Transverse colon (tissue), 4 donors: ENCODE measurements around the gene RBM48. TPM values are rescaled to one million over a fixed set of nuclear protein-coding genes. Genes with fewer than 3 reads are reported as not detected.

ENCODE experiments used
- DNase-seq: peaks from one replicate; pipeline ENCODE4 v3.0.0-alpha.2; 2019
- H3K27ac ChIP-seq, 4 donors: fragments of 200-600 bp; sonication (generic); 2 replicates each; pipeline ENCODE4 v1.5.1; 2016 to 2018; ENCODE audit warnings: inconsistent platforms in 4 of 4
- H3K27me3 ChIP-seq: fragments of 200-600 bp; sonication (generic); 2 replicates; pipeline ENCODE4 v1.5.1; 2017; ENCODE audit warnings: inconsistent platforms
- H3K36me3 ChIP-seq, 4 donors: fragments of 200-600 bp; sonication (generic); 2 replicates each; pipeline ENCODE4 v1.5.1; 2017 to 2019; ENCODE audit warnings: inconsistent platforms in 4 of 4
- H3K4me1 ChIP-seq, 4 donors: fragments of 200-600 bp; sonication (generic); 2 replicates each; pipeline ENCODE4 v1.5.1; 2017 to 2020; ENCODE audit warnings: inconsistent platforms in 4 of 4
- H3K4me3 ChIP-seq, 4 donors: fragments of 200-600 bp; sonication (generic); 1 replicate in 1 of 4; 2 replicates in 3 of 4; pipeline versions ENCODE4 v1.5.1 to v1.6.1; 2017 to 2019; ENCODE audit warnings: inconsistent platforms in 4 of 4
- H3K9me3 ChIP-seq, 2 donors: fragments of 200-600 bp; sonication (generic); 2 replicates each; pipeline ENCODE4 v1.5.1; 2017 to 2019; ENCODE audit warnings: inconsistent platforms in 2 of 2
- EP300 ChIP-seq: sonication (generic); formaldehyde crosslinking; IDR thresholded peaks from one replicate; pipeline ENCODE4 v1.6.1; 2017; ENCODE audit warnings: antibody characterized with exemption, low read depth
- POLR2A ChIP-seq: fragments of 450-650 bp; IDR thresholded peaks from one replicate; pipeline ENCODE4 v1.6.1; 2016; ENCODE audit warnings: antibody characterized with exemption, mild to moderate bottlenecking, moderate library complexity
- POLR2AphosphoS5 ChIP-seq, 3 donors: sonication (generic); formaldehyde crosslinking; IDR thresholded peaks; one replicate each; pipeline ENCODE4 v1.6.1; 2016; ENCODE audit warnings: antibody characterized with exemption in 3 of 3
- WGBS, 2 donors: methylation state at CpG; one replicate each; pipeline ENCODE4 v1.1.5; 2018; ENCODE audit warnings: low coverage in 1 of 2; 5-methylcytosine and 5-hydroxymethylcytosine counted together
- in situ Hi-C, 4 donors: fragments of 200-750 bp; cut with MboI; loops; one replicate each; pipeline versions ENCODE4 v1.15.0 to v1.15.1; 2017; ENCODE audit warnings: low sequenced_read_pairs in 3 of 4, low pct_ligation_motif_present in 1 of 4, low pct_unique_long_range_greater_than_20kb in 1 of 4
- intact Hi-C: fragments of 100-400 bp; cut with DNase I; formaldehyde crosslinking; loops from one replicate; pipeline ENCODE4 v1.15.1; 2023; ENCODE audit warnings: low total_unique reads
- total RNA-seq, 4 donors: library from RNA; depleted of rRNA; stranded (reverse); fragments of >200 nt; gene quantifications; one replicate each; pipeline ENCODE4 v1.1.0, GENCODE V29; 2016
- TF ChIP-seq, protein P1 (sequence below), 5 experiments: fragments of 200-600 bp in 3 of 5; fragments of 450-650 bp in 2 of 5; sonication (generic) in 3 of 5; IDR thresholded peaks; 1 replicate in 2 of 5; 2 replicates in 3 of 5; pipeline ENCODE4 v1.5.1; 2016 to 2017; ENCODE audit warnings: antibody characterized with exemption in 5 of 5, inconsistent platforms in 3 of 5, mild to moderate bottlenecking in 2 of 5, moderate library complexity in 1 of 5

Gene RBM48
- total RNA-seq, 4 donors from 2014 or later, result 11.5 to 19.8 (median 16.0) TPM

DNA sequence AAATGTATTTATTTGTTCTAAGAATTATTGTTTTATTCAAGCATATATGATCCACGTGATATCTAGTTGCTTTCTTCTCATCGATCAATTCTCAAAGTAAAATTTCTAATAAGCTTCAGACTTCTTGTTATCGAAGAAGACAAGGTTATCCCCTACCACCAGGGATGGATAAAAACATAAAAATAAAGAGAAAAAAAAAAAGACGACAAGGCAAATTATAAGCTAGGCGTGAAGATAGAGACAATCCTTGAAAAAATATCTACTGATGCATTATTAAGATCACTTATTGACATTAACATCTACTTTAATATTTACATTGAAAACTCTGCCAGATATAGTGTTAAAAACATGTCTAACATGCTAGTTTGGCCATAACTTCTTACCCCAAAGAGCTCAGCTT is 19.6 kb upstream of the RBM48 start:
- TF ChIP-seq POLR2AphosphoS5 (IDR thresholded peaks at IDR 0.05) (no peak), POLR2A (no peak), EP300 (no peak)
- TF ChIP-seq, protein P1, sequence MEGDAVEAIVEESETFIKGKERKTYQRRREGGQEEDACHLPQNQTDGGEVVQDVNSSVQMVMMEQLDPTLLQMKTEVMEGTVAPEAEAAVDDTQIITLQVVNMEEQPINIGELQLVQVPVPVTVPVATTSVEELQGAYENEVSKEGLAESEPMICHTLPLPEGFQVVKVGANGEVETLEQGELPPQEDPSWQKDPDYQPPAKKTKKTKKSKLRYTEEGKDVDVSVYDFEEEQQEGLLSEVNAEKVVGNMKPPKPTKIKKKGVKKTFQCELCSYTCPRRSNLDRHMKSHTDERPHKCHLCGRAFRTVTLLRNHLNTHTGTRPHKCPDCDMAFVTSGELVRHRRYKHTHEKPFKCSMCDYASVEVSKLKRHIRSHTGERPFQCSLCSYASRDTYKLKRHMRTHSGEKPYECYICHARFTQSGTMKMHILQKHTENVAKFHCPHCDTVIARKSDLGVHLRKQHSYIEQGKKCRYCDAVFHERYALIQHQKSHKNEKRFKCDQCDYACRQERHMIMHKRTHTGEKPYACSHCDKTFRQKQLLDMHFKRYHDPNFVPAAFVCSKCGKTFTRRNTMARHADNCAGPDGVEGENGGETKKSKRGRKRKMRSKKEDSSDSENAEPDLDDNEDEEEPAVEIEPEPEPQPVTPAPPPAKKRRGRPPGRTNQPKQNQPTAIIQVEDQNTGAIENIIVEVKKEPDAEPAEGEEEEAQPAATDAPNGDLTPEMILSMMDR (IDR thresholded peaks at IDR 0.05), result no peak
- H3K9me3 ChIP-seq, result no peaks in the 10 kb centered on the region
- no peak overlapping the region for H3K4me3 ChIP-seq
- WGBS, 2 donors, result 94% methylated on average over 5 of the region's 5 CpGs
- no peaks in the 10 kb centered on the region for H3K27me3 ChIP-seq
- no peaks in the 10 kb centered on the region for H3K4me1 ChIP-seq
- H3K27ac ChIP-seq, result no peak overlapping the region
- no peak for DNase-seq
- intact Hi-C loops, result no loop called here
- H3K36me3 ChIP-seq, result peaks cover 0 to 26% (median 10%) of the 10 kb centered on the region in 4 donors
- in situ Hi-C loops, result no loop called here

DNA sequence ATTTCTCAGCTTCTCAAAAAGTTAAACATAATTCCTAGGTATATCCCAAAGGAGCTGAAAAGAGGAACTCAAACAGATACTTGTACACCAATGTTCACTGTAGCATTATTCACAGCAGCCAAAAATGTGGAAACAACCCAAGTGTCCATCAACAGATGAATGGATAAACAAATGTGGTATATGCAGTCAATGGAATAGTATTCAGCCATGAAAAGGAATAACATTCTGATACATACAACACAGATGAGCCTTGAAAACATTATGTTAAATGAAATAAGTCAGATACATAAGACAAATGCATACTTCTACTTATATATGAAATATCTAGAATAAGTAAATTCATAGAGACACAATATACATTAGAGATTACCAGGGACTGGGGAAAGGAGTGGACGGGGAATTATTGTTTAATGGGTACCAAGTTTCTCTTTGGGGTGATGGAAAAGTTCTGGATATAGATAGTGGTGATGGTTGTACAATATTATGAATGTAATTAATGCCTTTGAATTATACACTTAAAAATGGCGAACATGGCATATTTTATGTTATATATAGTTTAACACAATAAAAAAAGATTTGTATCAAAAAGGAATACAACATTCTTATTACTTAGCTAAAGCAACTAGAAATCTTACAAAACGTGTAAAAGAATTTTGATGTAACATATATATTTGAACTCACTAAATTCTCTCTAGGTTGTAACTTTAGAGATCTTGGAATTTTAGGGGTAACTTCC is 15.3 kb upstream of the RBM48 start:
- in situ Hi-C loops (no loop called here), intact Hi-C loops (no loop called here)
- no peak overlapping the region for H3K4me3 ChIP-seq
- TF ChIP-seq, protein P1 (IDR thresholded peaks at IDR 0.05), result no peak
- TF ChIP-seq POLR2A (no peak), POLR2AphosphoS5 (IDR thresholded peaks at IDR 0.05) (no peak), EP300 (no peak)
- H3K9me3 ChIP-seq, result no peaks in the 10 kb centered on the region
- WGBS, 2 donors, result 63 to 82% methylated on average over 3 of the region's 3 CpGs
- H3K27ac ChIP-seq, result no peak overlapping the region
- peaks cover 0 to 21% (median 10%) of the 10 kb centered on the region in 4 donors for H3K36me3 ChIP-seq
- no peak for DNase-seq
- H3K27me3 ChIP-seq, result no peaks in the 10 kb centered on the region
- H3K4me1 ChIP-seq, result no peaks in the 10 kb centered on the region

DNA sequence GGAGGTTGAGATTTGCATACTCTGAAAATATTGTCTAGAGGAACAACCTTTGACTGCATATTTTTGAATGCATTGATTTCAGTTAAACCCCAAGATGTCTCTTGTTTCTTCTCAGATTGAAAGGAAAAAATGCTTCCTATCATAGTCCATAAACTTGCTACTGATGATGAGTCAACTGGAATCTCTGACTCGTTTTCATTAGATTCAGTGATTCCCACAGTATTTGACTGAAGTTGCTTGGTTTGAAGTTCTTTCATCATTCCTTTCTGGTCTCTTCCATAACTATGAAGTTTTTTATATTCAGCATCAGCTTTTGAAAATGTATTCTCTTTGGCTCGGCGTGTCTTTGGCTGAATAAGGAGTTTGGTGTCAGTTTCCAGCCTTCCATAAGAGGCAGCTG is 11.0 kb upstream of the RBM48 start:
- no peaks in the 10 kb centered on the region for H3K9me3 ChIP-seq
- no peak for DNase-seq
- whole genome bisulfite sequencing, 2 donors, result 72 to 82% methylated on average over 3 of the region's 3 CpGs
- H3K27ac ChIP-seq, result no peak overlapping the region
- H3K4me1 ChIP-seq, result no peaks in the 10 kb centered on the region
- H3K27me3 ChIP-seq, result no peaks in the 10 kb centered on the region
- H3K36me3 ChIP-seq, result peaks cover 0 to 19% (median 9%) of the 10 kb centered on the region in 4 donors
- intact Hi-C loops, result no loop called here
- H3K4me3 ChIP-seq, result no peak overlapping the region
- TF ChIP-seq, protein P1 (IDR thresholded peaks at IDR 0.05), result no peak
- TF ChIP-seq EP300 (no peak), POLR2A (no peak), POLR2AphosphoS5 (IDR thresholded peaks at IDR 0.05) (no peak)
- in situ Hi-C loops, result no loop called here

DNA sequence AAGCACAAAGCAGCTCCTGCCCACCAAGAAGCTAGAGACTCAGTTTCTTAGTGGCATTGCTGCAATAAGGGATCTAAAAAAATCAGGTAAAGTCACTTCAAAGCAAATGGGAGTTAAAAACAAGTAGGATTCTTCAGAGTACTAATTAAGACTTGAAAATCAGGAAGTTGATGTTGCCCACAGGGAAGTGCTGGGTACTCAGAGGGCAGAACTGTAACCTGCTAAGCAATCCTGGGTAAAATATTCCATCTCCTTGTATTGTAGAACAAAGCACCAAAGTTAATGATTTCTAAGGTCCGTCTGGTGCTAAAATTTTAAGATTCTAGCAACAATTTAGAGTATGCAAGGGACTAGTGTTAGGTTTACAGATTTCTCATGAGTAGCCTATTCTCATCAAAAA is 8.6 kb upstream of the RBM48 start:
- Histone ChIP-seq H3K9me3 (no peaks in the 10 kb centered on the region), H3K4me1 (no peaks in the 10 kb centered on the region), H3K4me3 (no peak overlapping the region), H3K27ac (no peak overlapping the region), H3K36me3 (peaks cover 0 to 17% (median 7%) of the 10 kb centered on the region in 4 donors), H3K27me3 (no peaks in the 10 kb centered on the region)
- TF ChIP-seq EP300 (no peak), POLR2A (no peak), POLR2AphosphoS5 (IDR thresholded peaks at IDR 0.05) (no peak)
- TF ChIP-seq, protein P1 (IDR thresholded peaks at IDR 0.05), result no peak
- in situ Hi-C loops (no loop called here), intact Hi-C loops (loop anchor here (10.0 kb wide), 1 partner anchor 535 kb away; no protein-coding TSS in a partner anchor)
- 60 to 76% methylated on average over 1 of the region's 1 CpG for WGBS, 2 donors
- no peak for DNase-seq
